ELR (cell line): ENCODE data around the gene AMBRA1.
A peak's percentile ranks its signal among the peaks of the same experiment; 100 is the strongest.

ENCODE experiments used
- DNase-seq: peaks from one replicate; pipeline ENCODE4 v3.0.0-alpha.2; 2015; ENCODE audit warnings: low read depth

AMBRA1 gene

GRCh38 chr11:46506483-46506791, 87.4 kb downstream of the AMBRA1 start:
- no peak for DNase-seq

- no peak for DNase-seq
Observed at GRCh38 chr11:46505741-46506482, 87.9 kb downstream of the AMBRA1 start.

- peak; percentile 66 for DNase-seq
Observed at GRCh38 chr11:46504817-46505613, 88.8 kb downstream of the AMBRA1 start.

GRCh38 chr11:46499821-46500220, 94.0 kb downstream of the AMBRA1 start:
- DNase-seq = no peak

GRCh38 chr11:46498968-46499367, 94.9 kb downstream of the AMBRA1 start:
- no peak for DNase-seq

DNA sequence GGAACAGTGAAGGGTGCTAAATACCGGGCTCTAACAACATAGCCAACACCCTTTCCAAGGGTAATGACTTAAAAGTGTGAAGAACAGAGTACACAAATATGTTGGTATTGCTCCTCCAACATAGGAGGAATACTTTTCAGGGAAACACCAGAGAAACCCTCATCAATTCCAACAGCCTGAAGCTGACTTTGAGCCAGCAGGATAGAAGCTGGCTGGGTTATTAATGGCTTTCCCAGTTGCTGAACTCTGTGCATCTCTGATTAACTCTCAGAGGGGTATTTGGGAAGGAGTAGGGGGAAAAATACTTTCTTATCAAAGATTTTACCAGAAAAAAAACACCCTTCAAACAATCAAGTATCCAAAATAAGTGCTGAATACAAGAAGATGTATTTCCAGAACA, 95.6 kb downstream of the AMBRA1 start:
- DNase-seq = no peak

DNA sequence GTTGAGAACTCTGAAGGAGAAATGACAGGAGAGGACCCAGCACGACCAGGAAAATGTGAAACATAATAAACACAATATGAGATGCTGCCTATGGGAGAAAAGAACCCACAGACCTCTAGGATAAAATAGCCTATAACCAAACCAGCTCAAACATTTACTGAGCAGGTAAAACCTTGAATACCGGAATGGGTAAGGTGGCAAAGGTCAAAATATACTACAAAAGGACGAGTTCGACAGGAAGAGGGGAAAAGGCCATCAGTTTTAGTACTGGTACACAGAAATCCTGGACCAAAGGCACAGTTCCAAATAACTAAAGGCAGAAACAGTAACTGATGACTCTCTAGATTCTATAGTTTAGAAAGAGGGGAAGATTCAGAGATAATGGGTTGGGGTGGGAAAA, 96.3 kb downstream of the AMBRA1 start:
- no peak for DNase-seq

DNA sequence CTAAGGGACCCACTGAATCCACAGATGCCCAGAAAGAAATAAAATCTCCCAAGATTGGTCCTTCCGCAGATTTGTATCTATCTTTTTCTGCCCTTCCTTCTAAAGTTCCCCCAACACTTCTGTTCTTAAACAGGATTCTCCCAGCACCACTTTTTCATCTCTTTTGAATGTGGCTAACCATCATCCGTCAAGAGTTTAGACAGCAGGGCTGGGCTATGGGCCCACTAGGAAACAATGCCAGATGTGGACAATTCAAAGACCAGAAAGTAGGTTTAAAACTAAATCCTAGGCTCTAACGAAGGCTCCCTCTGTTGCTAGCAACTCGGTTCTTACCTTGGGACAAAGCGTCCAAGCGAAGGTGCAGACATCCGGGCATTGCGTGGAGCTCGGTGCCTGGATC, 100.0 kb downstream of the AMBRA1 start:
- DNase-seq = no peak

DNA sequence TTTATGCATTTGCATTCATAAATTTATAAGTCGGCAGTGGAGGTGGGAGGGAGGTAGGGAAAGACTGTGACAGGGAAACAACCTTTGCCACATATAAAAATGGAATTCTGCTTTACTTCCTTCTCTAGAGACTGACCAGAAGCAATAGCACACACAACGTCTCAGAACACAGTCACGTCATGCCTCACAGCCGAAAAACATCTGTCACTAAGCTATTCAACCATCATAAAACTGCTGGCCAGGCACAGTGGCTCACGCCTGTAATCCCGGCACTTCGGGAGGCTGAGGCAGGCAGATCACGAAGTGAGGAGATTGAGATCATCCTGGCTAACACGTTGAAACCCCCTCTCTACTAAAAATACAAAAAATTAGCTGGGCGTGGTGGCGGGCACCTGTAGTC, 101.3 kb downstream of the AMBRA1 start:
- no peak for DNase-seq

DNA sequence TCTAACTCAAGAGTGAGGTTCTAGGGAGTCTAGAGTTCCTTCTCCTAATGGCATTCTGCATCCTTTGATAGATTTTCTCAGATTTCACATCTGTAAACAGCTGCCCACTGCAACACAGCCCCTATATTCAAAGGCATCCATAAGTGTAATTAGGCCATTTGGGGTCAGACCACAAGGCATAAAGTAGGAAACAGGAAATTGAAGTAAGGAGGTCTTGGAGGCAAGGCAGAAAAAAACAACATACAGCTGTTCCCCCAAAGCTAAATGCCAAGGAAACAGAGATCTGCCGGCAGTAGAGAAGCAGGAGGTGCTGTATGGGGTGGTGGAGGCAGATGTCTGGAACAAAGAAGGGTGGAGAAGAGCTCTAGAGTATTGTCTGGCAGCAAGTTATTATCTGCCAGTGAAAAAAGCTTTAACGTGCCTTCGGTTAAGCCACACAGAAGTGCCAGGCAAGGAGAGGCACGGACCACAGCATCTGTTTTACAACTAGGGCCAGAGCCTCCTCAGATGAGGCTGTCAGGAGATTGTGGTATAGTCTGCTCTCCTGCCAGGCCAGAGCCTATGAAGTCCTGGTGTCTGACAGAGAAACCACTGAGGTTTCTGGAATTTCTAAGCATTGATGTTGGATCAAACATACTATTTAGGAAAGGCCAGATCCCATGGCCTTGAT, 102.0 kb downstream of the AMBRA1 start:
- DNase-seq = no peak

DNA sequence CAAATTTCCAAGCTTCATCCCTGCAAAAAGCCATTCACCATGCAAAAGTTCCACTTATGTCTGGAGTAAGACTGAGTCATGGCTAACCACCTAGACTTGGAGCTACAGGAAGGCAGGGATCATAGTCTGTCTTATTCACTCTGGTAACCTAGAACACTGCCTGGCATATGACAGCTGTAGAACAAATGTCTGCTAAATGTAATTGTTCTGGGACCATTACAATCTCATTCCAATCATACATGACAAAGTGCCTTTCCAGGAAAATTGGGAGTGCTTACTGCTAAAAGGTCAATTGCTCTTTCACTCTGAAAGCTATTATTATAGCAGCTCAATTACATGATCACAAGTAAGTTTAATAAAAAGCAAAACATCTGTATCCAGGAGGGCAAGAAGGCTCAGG, 103.2 kb downstream of the AMBRA1 start:
- DNase-seq = peak; percentile 65

DNA sequence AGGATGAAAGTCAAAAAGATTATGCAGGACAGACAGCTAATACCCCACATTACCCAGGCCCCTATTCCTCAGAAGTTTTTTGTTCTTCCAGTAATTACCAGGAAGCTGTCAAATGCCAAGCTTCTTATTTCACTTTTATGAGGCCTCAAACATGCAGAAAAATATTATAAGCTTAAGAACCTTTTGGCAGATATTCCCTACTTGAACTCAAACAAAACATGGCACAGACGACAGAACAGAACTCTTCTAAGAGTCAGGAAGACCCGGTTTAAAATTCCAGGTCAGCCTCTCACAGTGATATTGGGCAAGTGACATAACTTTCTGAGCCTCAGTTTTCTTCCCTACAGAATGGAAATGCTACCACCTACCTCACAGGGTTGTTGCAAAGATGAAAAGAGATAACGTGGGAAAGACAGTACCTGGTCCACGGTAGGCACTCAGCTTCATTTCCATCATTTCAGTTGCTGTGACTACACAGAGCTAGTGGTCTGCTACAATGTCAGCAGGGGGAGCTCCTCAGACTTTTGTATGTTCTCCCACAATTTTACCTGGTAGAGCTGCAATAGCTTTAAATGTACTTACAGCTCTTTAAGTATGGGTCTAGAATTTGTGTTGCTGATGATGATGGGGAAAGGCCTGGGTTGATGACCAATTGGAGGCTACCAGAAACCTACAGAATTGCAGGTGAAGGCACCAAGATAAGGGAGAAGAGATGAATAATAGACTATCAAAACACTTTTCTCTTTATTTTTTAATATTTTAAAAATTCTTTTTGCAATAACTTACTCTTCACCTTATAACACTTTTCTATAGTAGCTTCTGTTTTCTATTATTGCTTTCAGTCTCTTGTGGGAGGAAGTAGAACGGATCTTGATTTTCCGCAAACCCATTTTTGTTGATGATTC, 103.9 kb downstream of the AMBRA1 start:
- DNase-seq = peak; percentile 71

- no peak for DNase-seq
Observed at GRCh38 chr11:46485856-46486443, 107.9 kb downstream of the AMBRA1 start.

GRCh38 chr11:46484101-46484500, 109.7 kb downstream of the AMBRA1 start:
- DNase-seq = no peak

- no peak for DNase-seq
Observed at GRCh38 chr11:46480909-46481308, 112.9 kb downstream of the AMBRA1 start.

- no peak for DNase-seq
Observed at GRCh38 chr11:46480166-46480726, 113.6 kb downstream of the AMBRA1 start.

- DNase-seq = no peak
Observed at GRCh38 chr11:46479601-46480000, 114.2 kb downstream of the AMBRA1 start.

GRCh38 chr11:46478196-46478595, 115.6 kb downstream of the AMBRA1 start:
- DNase-seq = no peak

- no peak for DNase-seq
Observed at GRCh38 chr11:46477136-46477535, 116.7 kb downstream of the AMBRA1 start.

- no peak for DNase-seq
Observed at GRCh38 chr11:46475926-46476545, 117.8 kb downstream of the AMBRA1 start.
